HG03108 (cell line): Measurements from ENCODE around the gene RAD52.

Experiments used
- ATAC-seq: cut with Tn5 transposase; IDR thresholded peaks from one replicate; pipeline ENCODE4 v1.9.1; 2021; ENCODE audit warnings: moderate library complexity; ENCODE audit not compliant: unreplicated experiment

RAD52 gene

GRCh38 chr12:949453-950191 lies at the start of gene RAD52:
Gene RAD52, minus strand, starts transcription at chr12:949694. Its CDS starts 16,636 bp downstream, at chr12:933058.
- ATAC-seq: peak; percentile 76

GRCh38 chr12:998020-998874 lies 48.8 kb upstream of the RAD52 start:
- ATAC-seq: no peak

- ATAC-seq: no peak
Measured at GRCh38 chr12:997505-997904, 48.0 kb upstream of the RAD52 start.

- no peak for ATAC-seq
Measured at GRCh38 chr12:996881-997280, 47.4 kb upstream of the RAD52 start.

- no peak for ATAC-seq
Measured at GRCh38 chr12:992647-993046, 43.2 kb upstream of the RAD52 start.

- peak; percentile 29 for ATAC-seq
Measured at GRCh38 chr12:991350-992333, 42.1 kb upstream of the RAD52 start.

- ATAC-seq: peak; percentile 85
Measured at GRCh38 chr12:990661-991349, 41.3 kb upstream of the RAD52 start, which contains the start of gene ERC1. Gene ERC1, plus strand, starts transcription at chr12:991223. Its CDS starts 36,681 bp downstream, at chr12:1027904.

GRCh38 chr12:989751-990660 lies 40.5 kb upstream of the RAD52 start:
- ATAC-seq: no peak

- ATAC-seq: no peak
Measured at GRCh38 chr12:989051-989450, 39.6 kb upstream of the RAD52 start.

- ATAC-seq: no peak
Measured at GRCh38 chr12:988646-989045, 39.2 kb upstream of the RAD52 start.

GRCh38 chr12:981961-982360 lies 32.5 kb upstream of the RAD52 start:
- no peak for ATAC-seq

GRCh38 chr12:981176-981828 lies 31.8 kb upstream of the RAD52 start:
- no peak for ATAC-seq

GRCh38 chr12:979349-979748 lies 29.9 kb upstream of the RAD52 start:
- no peak for ATAC-seq

GRCh38 chr12:977156-977555 lies 27.7 kb upstream of the RAD52 start:
- ATAC-seq: no peak

- no peak for ATAC-seq
Measured at GRCh38 chr12:976644-977043, 27.1 kb upstream of the RAD52 start.

GRCh38 chr12:974271-974862 lies 24.9 kb upstream of the RAD52 start:
- no peak for ATAC-seq

- ATAC-seq: no peak
Measured at GRCh38 chr12:971991-972390, 22.5 kb upstream of the RAD52 start.

GRCh38 chr12:969821-970220 lies 20.3 kb upstream of the RAD52 start:
- no peak for ATAC-seq
